NCI-H128 (cell line): Measurements from ENCODE around the gene METTL23.
"Not testable (repeated sequence)": the region's sequence is repeated elsewhere in the genome, so short reads cannot be mapped to it uniquely, and the experiment has no call there.

Experiments
- DNase-seq: peaks from one replicate; lab custom pipeline; 2025; ENCODE audit not compliant: unreplicated experiment; lab: John Stamatoyannopoulos, UW

Gene METTL23

GRCh38 chr17:76695059-76695831 is 31.4 kb upstream of the METTL23 start:
- DNase-seq: no peak

- no peak for DNase-seq
Observed at GRCh38 chr17:76696763-76697701, 29.6 kb upstream of the METTL23 start.

DNA sequence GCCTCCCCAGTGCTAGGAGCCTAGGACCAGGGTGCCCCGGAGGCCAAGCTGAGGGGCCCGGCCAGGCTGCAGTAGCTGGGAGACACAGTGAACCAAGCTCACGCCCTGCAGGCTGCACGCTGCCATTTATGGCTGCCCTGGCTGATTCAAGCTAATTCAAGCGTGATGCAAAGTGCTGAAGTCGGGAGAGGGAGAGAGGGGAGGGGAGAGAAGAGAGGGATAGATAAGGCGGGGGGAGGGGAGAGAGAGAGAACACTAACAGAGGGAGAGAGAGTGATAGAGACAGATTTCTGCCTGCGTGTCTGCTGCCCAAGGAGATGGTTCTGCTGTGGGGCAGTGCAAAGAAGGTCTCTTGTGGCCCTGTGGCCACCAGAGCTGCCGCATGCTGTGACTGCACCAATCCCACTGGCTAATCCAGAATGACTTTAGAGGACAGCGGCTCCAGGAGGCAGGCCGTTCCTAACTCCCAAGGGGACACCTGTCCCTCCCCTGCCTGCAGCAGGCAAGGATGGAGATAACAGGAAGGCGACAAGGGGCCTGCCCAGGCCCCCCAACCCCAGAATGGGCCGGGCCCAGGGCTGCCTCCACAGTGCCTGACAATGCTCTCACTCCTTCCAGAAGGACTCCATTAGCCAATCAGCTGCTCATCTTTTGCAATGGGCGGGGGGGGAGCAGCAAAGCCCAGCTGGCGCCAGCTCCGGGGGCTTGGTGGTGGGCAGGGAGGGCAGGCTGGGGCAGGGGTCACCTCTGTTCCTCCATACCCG is 28.8 kb upstream of the METTL23 start:
- no peak for DNase-seq

DNA sequence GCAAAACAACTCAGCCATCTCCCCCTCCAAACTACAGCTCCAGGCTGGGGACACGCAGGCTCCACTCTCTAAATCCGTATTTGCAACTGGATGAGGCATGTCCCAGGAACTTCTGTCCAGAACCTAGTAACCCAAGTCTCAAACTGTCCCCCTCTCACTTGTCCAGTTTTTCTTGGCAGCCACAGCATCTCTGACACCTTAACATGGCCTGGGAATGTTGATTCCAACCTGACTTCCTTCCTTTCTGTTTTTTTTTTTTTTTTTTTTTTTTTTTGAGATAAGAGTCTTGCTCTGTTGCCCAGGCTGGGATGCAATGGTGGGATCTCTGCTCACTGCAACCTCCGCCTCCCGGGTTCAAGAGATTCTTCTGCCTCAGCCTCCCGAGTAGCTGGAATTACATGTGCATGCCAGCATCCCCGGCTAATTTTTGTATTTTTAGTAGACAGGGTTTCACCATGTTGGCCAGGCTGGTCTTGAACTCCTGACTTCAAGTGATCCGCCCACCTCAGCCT is 28.1 kb upstream of the METTL23 start:
- DNase-seq: not testable (repeated sequence)

DNA sequence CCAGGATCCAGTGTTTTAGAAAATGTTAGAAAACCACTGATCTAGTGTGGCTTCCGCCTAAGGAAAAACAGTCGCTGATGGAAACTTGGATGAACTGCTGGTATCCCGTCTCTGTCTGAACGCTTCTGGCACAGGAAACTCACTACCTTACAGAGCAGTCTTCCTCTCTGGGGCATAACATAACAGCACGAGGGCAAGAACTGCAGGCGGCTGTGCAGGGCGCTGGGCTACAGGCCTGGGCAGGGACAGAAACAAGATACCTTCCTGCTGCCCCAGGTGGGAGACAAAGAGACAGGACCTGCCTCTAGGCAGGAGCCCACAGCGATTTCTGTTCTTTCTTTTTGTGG is 26.4 kb upstream of the METTL23 start:
- no peak for DNase-seq

GRCh38 chr17:76700617-76701470 is 25.8 kb upstream of the METTL23 start:
- DNase-seq: no peak

DNA sequence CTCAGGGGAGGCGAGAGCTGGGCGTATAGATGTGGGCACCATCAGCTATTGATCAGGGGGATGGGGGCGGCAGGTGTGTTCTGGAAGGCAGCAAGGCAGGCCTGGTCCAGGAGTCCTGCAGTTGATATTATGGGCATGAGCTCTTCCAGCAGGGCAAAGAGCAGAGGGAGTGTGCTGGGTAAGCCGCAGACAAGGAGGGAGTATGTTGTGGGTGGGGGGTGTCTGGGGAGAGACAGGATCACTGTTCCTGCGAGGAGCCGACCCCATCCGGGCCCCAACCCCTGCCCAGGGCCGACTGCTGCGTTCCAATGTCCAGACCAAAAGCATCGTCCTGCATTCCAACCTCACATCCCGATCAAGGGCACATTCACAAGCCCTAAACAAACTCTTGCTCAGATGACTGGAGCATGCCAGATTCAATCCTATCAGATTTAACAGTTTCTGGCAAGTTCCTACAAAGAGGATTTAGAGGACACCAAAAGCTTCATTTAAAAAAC is 25.1 kb upstream of the METTL23 start:
- no peak for DNase-seq

- DNase-seq: no peak
Observed at GRCh38 chr17:76702076-76702475, 24.6 kb upstream of the METTL23 start.

DNA sequence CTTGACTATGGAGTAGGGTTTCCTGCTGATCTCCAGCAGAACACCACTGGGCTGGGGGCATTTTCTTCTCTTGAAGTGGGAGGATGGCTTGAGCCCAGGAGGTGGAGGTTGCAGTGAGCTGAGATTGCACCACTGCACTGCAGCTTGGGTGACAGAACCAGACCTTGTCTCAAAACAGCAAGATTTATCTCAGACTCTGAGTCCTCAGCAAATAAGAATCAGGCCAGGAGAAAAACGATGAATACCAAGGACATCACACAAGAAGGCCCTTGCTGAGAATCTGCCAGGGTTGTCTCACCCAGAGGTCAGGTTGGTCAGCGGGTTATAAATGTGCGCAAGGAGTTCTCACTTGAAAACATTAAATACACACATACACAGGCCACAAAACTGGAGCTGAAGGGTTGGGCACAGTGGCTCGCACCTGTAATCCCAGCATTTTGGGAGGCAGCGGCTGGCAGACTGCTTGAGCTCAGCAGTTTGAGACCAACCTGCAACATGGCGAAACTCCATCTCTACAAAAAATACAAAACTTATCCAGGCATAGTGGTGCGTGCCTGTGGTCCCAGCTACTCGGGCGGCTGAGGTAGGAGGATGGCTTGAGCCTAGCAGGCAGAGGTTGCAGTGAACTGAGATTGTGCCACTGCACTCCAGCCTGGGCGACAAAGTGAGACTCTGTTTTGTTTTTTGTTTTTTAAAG is 23.6 kb upstream of the METTL23 start:
- no peak for DNase-seq

GRCh38 chr17:76704805-76705204 is 21.8 kb upstream of the METTL23 start:
- DNase-seq: no peak

GRCh38 chr17:76706817-76707216 is 19.8 kb upstream of the METTL23 start:
- DNase-seq: no peak

DNA sequence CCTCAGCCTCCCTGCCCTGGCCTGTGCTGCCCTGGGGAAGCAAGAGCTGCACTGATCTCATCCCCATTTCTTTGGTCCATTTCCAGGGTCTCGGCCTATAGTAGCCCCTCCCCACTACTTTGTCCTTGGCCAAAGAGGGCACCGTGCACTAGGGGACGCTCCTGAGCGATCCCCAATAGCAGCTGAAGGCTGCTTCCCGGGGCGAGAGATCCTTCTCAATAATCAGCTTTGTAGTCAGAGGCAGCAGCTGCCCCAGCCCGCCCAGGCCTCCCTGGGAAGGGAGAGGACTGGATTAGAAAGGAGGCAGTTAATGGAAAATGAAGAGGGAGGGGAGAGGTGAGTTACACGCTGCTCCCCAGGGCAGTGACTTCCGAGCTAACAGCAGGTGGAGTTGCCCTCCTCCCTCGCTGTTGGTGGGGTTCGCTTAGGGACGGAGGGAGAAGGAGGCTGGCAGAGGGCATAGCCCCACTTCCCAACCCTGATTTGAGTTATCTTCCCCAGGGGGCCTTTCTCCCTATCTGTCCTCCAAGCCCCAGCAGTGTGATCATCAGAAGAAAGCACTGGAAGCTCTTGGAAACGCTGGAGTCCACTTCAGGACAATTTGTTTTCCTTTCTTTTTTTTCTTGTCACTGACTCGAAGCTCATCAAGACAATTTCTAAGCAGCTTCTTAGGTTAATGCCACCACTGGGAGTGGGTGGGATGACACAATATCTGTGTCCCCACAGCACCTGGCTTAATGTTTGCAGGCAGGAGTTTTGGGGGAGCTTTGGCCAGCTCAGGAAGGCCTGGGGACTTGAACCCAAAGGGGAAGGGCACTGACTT is 18.4 kb upstream of the METTL23 start:
- no peak for DNase-seq

- DNase-seq: no peak
Observed at GRCh38 chr17:76709077-76709950, 17.3 kb upstream of the METTL23 start.

- DNase-seq: not testable (repeated sequence)
Observed at GRCh38 chr17:76709951-76710862, 16.4 kb upstream of the METTL23 start.

GRCh38 chr17:76710863-76711611 is 15.6 kb upstream of the METTL23 start, which contains the start of gene MXRA7:
Gene MXRA7, minus strand, starts transcription at chr17:76710965. Its CDS starts 19 bp downstream, at chr17:76710946.
- DNase-seq: no peak

DNA sequence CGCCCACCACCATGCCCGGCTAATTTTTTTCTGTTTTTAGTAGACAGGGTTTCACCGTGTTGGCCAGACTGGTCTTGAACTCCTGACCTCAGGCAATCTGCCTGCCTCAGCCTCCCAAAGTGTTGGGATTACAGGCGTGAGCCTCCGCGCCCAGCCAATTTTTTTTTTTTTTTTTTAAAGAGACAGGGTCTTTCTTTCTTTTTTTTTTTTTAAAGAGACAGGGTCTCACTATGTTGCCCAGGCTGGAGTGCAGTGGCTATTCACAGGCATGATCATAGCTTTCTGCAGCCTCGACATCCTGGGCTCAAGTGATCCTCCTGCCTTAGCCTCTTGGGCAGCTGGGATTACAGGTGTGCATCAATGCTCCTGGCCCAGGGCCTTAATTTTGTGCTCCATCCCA is 14.3 kb upstream of the METTL23 start:
- not testable (repeated sequence) for DNase-seq
